ENCODE results near the gene TP73. TPM values are rescaled to one million over a fixed set of nuclear protein-coding genes. Genes with fewer than 3 reads are reported as not detected.

The TP73 gene
- total RNA-seq, 2 experiments from 2014 or later: 0.50 to 0.58 TPM

DNA sequence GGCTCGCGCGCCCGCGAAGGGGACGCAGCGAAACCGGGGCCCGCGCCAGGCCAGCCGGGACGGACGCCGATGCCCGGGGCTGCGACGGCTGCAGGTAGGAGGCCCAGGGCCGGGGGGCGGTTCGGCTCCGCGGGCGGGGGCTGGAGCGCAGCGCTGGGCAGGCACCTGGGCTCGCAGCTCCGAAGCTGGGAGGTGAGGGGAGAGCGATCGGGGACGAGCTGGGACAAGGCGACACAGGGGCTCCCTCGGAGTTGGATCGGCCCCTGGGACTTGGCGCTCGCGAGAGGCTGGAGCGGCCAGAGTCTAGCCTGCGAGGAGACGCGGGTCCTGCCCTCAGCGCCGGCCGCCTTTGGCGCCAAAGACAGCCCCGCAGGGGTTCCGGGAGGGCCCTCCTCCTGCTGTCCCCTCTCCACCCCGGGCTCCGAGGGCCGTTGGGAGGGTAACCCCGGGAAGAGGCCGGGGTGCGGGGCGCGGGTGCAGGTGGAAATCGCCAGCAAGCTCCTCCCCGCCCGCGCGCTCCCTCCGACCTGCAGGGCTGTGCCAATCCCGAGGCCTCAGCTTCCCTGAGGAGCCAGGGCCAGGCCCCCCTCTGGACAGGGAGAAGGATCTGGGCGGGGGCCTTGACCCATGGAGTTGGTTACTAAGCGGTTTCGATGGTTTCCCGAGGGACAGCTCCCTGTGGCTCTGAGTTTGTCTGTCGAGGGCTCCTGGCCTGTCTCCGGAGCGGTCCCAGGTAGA, 401 bp downstream of the TP73 start:
- H3K27ac Mint-ChIP-seq: no peak overlapping the region
- peak overlapping the region; percentile 29 for H3K4me3 Mint-ChIP-seq

DNA sequence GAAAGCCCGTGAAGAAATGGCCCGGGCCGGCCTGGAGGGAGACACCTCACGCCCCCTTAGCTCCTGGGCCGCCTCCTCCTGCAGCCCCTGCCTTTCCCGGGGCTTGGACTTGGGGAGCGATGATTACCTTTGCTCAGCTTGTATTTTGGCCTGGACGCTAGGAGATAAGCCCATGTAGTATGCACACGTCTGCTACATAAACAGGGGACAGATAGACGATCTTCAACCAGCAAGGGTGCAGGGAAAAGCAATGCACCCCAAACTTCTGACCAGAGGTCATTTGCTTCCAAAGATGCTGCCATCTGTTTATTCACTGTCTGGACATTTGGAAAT, 936 bp downstream of the TP73 start:
- peaks cover 26% of the 10 kb centered on the region for H3K4me1 Mint-ChIP-seq
- H3K27me3 Mint-ChIP-seq: peaks cover 64% of the 10 kb centered on the region
- no peak overlapping the region for H3K27ac Mint-ChIP-seq
- H3K4me3 Mint-ChIP-seq: no peak overlapping the region
- no peaks in the 10 kb centered on the region for H3K9me3 Mint-ChIP-seq
- no peak for DNase-seq
- H3K36me3 Mint-ChIP-seq: peaks cover 3% of the 10 kb centered on the region

More for the DNA sequence above, 401 bp downstream of the TP73 start:
- Mint-ChIP-seq H3K36me3 (peaks cover 3% of the 10 kb centered on the region), H3K4me1 (peaks cover 30% of the 10 kb centered on the region), H3K9me3 (no peaks in the 10 kb centered on the region), H3K27me3 (peaks cover 59% of the 10 kb centered on the region)
- DNase-seq: no peak

DNA sequence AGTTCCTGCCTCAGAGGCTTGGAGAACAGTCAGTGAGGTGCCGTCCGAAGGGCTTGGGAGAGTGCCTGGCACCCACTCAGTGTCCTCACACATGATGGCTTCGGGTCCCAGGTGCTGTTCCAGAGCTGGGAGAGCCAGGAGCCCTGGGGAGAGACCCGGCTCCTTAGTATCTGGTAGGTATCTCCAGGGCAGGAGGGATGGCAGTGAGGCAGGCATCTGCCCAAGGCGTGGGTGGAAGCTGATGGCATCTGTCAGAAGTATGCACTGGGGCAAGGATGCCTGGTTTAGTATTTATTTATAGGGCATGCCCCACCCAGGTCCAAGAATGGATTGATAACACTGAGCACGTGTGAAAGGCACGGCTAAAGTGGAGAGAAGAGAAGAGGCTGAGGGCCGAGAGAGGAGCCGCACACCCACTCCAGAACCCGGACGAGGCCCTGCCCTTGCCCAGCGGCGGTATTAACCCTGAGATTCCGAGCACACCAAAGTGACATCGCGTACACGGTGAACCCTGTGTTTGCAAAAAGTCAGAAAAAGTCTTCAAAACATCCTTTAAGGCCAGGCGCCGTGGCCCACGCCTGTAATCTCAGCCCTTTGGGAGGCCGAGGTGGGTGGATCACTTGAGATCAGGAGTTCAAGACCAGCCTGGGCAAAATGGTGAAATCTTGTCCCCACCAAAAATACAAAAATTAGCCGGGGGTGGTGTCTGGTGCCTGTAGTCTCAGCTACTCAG, 2.4 kb downstream of the TP73 start:
- no peaks in the 10 kb centered on the region for H3K9me3 Mint-ChIP-seq
- H3K4me3 Mint-ChIP-seq: no peak overlapping the region
- H3K27ac Mint-ChIP-seq: no peak overlapping the region
- H3K27me3 Mint-ChIP-seq: peaks cover 71% of the 10 kb centered on the region
- peaks cover 18% of the 10 kb centered on the region for H3K4me1 Mint-ChIP-seq
- no peaks in the 10 kb centered on the region for H3K36me3 Mint-ChIP-seq
- DNase-seq: no peak

DNA sequence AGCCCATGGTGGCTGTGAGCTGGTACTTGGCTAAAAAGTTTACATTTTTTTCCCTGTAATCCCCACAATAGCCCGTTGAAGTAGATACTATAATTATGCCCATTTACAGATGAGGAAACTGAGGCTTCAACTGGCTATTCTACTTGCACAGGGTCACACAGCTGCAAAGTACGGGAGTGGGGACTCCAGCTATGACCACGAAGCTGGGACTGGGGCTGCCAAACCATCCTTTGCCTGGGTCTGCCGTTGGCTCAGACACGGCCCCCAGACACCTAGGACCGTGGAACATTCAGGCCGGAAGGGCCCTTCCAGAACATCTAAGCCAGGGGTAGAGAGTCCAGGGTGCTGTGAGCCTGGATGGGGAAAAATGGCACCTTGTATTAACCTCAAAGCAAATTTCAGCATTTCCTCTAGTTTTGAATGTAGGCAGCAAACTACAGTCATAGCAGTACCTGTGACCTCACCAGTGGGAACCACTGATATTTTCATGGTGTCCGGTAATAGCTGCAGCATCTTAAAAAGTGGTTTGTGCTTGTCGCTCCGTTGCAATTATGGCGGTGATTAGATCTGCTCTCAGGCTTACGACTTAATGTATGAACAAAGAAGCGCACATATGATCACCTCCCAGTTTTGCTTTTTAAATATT, 4.3 kb downstream of the TP73 start:
- H3K9me3 Mint-ChIP-seq: no peaks in the 10 kb centered on the region
- H3K4me3 Mint-ChIP-seq: peak overlapping the region; percentile 19
- H3K27me3 Mint-ChIP-seq: peaks cover 60% of the 10 kb centered on the region
- H3K4me1 Mint-ChIP-seq: peaks cover 17% of the 10 kb centered on the region
- no peaks in the 10 kb centered on the region for H3K36me3 Mint-ChIP-seq
- no peak for DNase-seq
- peak overlapping the region; percentile 3 for H3K27ac Mint-ChIP-seq

DNA sequence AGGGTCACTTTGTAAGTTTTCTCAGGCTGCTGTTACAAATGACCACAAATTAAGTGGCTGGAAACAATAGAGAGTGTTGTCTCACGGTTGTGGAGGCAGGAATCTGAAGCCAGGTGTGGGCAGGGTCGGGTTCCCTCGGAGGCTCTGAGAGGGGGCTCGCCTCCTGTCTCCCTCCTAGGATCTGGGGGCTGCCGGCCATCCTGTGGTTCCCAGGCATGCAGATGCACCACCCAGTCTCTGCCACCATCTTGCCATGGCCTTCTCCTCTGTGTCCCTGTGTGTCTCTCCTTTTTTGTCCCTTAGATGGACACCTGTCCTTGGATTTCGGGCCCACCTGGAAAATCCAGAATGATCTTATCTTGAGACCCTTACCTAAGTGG, 4.8 kb downstream of the TP73 start:
- Mint-ChIP-seq H3K9me3 (no peaks in the 10 kb centered on the region), H3K27ac (peak overlapping the region; percentile 3), H3K4me3 (no peak overlapping the region), H3K27me3 (peaks cover 62% of the 10 kb centered on the region), H3K4me1 (peaks cover 17% of the 10 kb centered on the region), H3K36me3 (no peaks in the 10 kb centered on the region)
- DNase-seq: no peak

DNA sequence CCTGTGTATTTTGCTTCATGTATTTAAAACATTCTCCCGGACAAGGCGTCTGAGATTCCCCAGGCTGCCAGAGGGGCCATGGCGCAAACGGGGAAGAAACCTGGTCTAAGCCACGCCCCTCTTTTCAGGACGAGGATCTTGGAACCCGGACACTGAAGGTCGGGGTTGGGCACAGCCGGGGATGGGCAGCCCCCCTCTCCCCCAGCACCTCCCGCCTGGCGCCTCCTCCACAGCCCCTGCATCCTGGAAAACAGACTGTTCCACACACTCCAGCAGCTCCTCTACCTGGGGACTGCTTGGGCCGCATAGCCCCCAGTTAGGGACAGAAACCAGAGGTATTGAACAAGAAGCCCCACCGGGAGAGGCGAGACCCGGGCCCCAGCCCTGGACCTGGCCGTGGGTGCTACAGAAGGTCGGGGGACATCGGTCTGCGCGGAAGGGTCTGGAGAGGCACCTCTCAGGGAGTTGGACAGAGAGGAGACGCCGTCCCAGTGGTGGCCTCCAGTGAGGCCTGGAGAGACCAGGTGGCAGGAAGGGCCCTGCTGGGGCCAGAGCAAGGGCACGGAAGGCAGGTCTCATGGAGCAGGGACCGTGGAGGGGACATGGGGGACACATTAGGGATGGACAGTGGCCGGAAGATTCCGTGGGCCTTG, 5.4 kb downstream of the TP73 start:
- H3K27me3 Mint-ChIP-seq: peaks cover 64% of the 10 kb centered on the region
- H3K9me3 Mint-ChIP-seq: no peaks in the 10 kb centered on the region
- no peak overlapping the region for H3K27ac Mint-ChIP-seq
- peaks cover 17% of the 10 kb centered on the region for H3K4me1 Mint-ChIP-seq
- no peaks in the 10 kb centered on the region for H3K36me3 Mint-ChIP-seq
- no peak overlapping the region for H3K4me3 Mint-ChIP-seq
- DNase-seq: no peak

DNA sequence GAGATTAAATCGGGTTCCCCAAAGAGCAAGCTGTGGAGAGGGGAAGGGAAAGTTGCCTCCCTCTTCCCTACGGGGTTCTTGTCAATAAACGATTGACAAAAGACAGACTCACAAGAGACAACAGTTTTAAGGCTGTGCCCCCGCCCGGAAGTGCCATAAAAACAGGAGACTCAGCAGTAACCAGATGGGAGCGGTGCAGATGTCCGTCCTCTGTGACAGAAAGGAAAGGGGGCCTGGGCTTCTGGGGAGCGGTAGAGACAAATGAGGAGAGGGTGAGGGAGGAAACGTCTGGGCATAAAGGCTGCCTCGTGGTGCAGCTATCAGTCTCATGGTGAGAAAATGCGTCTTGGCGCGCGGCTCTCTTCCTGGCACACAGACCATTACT, 5.9 kb downstream of the TP73 start:
- Mint-ChIP-seq H3K9me3 (no peaks in the 10 kb centered on the region), H3K4me1 (peaks cover 17% of the 10 kb centered on the region), H3K27ac (no peak overlapping the region), H3K36me3 (no peaks in the 10 kb centered on the region), H3K27me3 (peaks cover 62% of the 10 kb centered on the region), H3K4me3 (no peak overlapping the region)
- no peak for DNase-seq

DNA sequence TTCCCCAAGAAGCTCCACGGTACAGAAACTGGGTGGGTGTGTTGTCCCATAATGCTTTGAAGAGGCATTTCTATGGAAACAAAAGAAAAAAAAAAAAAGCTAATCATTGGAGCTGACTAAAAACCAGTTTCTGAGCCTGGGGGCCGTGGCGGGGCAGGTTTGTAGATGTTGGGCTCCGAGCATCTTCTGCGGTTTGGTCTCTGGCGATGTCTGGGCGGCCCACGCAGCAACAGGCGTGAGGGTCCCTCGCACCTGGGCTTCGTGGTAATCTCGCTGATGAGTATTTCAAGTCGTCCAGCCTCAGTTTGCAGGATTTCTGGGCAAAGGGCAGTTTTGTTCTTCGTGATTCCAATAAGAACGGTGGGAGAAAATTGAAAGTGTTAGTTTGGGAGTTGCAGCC, 6.8 kb downstream of the TP73 start:
- H3K9me3 Mint-ChIP-seq: no peaks in the 10 kb centered on the region
- H3K27me3 Mint-ChIP-seq: peaks cover 53% of the 10 kb centered on the region
- no peak for DNase-seq

DNA sequence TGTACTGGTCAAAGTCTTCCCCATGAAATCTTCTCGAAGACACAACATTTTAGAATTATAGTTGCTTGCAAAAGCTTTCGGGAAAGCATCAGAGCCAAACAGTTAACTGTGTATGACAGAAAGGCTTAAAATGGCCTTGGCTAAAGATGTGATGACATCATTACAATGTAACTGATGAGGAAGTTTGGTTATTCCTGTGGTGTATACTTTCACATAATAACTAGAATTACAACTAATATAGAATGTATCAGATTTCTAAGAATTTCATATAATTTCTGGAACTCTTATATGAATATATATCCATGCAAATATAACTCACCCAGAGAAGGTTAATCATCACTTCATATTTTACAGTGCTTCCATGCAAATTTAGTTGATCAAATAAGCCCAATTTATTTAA, 8.4 kb downstream of the TP73 start:
- H3K27ac Mint-ChIP-seq: no peak overlapping the region
- DNase-seq: no peak
- no peaks in the 10 kb centered on the region for H3K36me3 Mint-ChIP-seq
- peaks cover 17% of the 10 kb centered on the region for H3K4me1 Mint-ChIP-seq
- no peak overlapping the region for H3K4me3 Mint-ChIP-seq
- H3K27me3 Mint-ChIP-seq: peaks cover 37% of the 10 kb centered on the region
- H3K9me3 Mint-ChIP-seq: no peaks in the 10 kb centered on the region

More for the DNA sequence above, 6.8 kb downstream of the TP73 start:
- no peak overlapping the region for H3K27ac Mint-ChIP-seq
- H3K4me3 Mint-ChIP-seq: no peak overlapping the region
- peaks cover 17% of the 10 kb centered on the region for H3K4me1 Mint-ChIP-seq
- H3K36me3 Mint-ChIP-seq: no peaks in the 10 kb centered on the region

DNA sequence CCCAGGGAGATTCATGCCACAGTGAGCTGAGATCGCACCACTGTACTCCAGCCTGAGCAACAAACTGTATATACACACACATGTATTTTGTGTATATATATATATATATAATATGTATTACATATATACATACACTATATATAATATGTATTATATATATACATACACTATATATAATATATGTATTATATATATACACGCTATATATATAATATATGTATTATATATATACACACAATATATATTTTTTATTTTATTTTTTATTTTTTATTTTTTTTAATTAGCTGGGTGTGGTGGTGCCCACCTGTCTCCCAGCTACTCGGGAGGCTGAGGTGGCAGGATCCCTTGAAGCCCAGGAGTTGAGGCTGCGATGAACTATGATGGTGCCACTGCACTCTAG, 9.3 kb downstream of the TP73 start:
- Mint-ChIP-seq H3K9me3 (no peaks in the 10 kb centered on the region), H3K27me3 (peaks cover 28% of the 10 kb centered on the region), H3K4me3 (no peak overlapping the region), H3K36me3 (no peaks in the 10 kb centered on the region), H3K27ac (no peak overlapping the region), H3K4me1 (peaks cover 12% of the 10 kb centered on the region)
- no peak for DNase-seq

DNA sequence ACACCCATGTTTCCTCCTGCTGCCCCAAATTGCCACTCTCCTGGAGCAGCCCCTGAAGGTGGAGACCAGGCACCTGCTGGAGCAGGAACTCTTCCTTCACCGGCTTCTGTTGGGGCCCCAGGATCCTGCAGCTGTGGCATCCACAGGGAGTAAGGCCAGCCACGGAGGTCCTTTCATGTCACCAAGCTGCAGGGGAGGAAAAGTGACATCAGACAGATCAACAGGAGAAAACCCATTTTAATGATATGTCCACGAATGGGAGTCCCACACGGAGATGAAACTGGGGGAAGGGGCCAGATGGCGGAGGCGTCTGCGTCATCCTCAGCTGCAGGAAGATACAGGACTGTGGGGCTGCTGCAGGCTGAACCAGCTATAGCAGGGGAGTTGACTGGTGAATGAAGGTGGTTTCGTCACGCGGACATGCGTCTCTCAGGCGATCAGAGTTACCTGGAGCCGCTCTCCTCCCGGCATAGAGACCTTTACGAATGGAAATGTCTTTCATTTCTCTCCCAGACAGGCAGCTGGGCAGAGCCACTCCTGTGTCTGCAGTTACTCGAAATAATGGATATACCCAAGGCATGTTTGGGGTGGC, 9.9 kb downstream of the TP73 start:
- Mint-ChIP-seq H3K9me3 (no peaks in the 10 kb centered on the region), H3K4me1 (peaks cover 8% of the 10 kb centered on the region), H3K27ac (no peak overlapping the region), H3K4me3 (no peak overlapping the region), H3K36me3 (no peaks in the 10 kb centered on the region), H3K27me3 (peaks cover 22% of the 10 kb centered on the region)
- no peak for DNase-seq

DNA sequence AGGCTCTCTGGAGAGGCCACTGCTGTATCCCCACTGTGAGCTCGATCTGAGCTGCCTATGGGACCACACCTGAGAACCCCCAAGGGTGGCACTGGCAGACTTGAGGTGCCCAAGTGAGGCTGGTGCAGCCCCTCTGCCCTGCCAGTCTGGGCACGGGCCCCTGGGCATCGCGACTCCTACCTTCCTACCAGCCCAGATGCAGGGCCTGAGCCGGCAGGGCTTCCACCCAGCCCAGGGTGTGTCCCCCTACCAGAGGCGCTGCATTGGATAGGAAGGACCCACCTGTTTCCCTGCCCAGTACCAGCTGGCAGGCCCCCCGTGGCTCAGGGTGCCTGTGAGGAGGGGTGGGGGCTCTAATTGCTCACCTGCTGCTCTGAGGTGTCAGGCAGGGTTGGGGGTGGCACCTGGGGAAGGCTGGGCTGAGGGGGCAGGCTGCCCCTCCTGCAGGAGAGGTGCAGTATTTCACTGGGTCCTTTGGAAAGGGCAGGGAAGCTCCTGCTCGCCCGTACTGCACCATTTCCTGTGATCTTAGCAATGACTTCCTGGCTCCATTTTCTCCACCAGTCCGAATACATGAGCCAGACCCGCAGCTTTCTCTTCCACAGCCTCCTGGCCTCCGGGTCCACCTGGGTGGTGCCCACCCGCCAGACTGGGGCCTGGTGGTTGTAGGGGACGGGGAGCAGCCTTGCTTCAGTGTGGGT, 11.8 kb downstream of the TP73 start:
- Mint-ChIP-seq H3K27me3 (peaks cover 13% of the 10 kb centered on the region), H3K27ac (no peak overlapping the region), H3K9me3 (no peaks in the 10 kb centered on the region), H3K4me3 (no peak overlapping the region), H3K4me1 (peaks cover 4% of the 10 kb centered on the region), H3K36me3 (no peaks in the 10 kb centered on the region)
- DNase-seq: no peak

DNA sequence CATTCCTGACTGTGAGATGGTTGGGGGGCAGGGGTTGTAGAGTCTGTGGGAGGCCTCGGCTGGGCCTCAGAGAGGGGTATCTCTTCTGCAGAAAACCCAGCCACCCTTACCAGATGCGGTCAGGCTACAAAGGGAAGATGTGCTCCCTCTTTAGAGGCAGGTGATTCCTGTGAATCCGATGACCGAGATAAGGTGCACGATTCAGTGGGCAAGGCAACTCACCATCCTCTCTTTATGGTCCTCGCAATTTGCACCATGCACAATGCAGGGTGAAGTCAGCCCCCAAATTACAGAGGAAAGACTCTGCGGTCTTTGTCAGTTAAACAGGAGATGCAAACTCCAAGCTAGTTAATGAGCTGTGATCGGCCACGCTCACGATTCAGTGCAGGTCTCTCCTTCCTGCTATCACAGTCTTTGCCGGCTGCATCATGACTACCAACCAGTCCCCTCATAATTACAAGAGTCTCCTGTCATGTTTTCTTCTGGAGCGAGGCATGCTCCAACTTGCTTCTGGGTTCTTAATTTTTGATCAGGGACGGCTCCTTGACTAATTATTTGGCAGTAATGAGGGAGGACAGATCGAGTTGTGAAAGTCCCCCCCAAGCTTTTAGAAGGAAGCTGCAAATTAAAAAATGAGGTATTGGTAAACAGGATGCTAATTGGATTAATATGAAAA, 12.5 kb downstream of the TP73 start:
- no peak overlapping the region for H3K27ac Mint-ChIP-seq
- H3K27me3 Mint-ChIP-seq: peaks cover 10% of the 10 kb centered on the region
- no peak overlapping the region for H3K4me3 Mint-ChIP-seq
- no peaks in the 10 kb centered on the region for H3K36me3 Mint-ChIP-seq
- no peak for DNase-seq
- H3K4me1 Mint-ChIP-seq: peaks cover 4% of the 10 kb centered on the region
- no peaks in the 10 kb centered on the region for H3K9me3 Mint-ChIP-seq

DNA sequence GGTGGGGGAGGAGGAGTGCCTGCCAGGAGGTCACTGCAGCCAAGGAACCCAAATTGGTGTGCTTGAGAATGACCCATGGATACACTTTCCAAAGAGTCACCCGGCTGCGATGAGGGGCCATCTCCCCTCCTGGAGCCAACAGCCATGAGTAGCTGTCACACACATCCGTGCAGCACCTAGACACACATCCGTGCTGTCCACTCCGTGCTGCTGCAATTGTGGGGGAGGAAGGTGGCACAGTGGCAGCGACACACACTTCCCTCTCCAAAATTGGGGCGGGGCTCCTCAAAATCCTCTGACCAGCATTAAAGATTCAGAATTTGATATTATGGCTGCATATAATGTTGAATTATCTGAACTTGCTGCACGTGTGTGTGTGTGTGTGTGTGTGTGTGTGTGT, 15.8 kb downstream of the TP73 start:
- Mint-ChIP-seq H3K9me3 (no peaks in the 10 kb centered on the region), H3K27me3 (peaks cover 11% of the 10 kb centered on the region), H3K4me3 (no peak overlapping the region), H3K27ac (no peak overlapping the region), H3K4me1 (no peaks in the 10 kb centered on the region), H3K36me3 (no peaks in the 10 kb centered on the region)
- no peak for DNase-seq
